ENCODE measurements around the gene CTTNBP2. TPM values are rescaled to one million over a fixed set of nuclear protein-coding genes. Genes with fewer than 3 reads are reported as not detected.

Gene CTTNBP2
- polyA plus RNA-seq, 3 donors from 2014 or later = not detected

GRCh38 chr7:117689406-117689805 lies 183.8 kb downstream of the CTTNBP2 start:
- no peaks in the 10 kb centered on the region for H3K36me3 Mint-ChIP-seq
- peaks cover 3 to 21% (median 6%) of the 10 kb centered on the region in 6 donors for H3K9me3 Mint-ChIP-seq
- DNase-seq = no peak
- no peak overlapping the region for H3K4me3 Mint-ChIP-seq
- no peak overlapping the region for H3K27ac Mint-ChIP-seq
- no peaks in the 10 kb centered on the region for H3K4me1 Mint-ChIP-seq
- H3K27me3 Mint-ChIP-seq (ENCODE audit: low read depth in 3 of 3) = peaks cover 0 to 2% (median 0%) of the 10 kb centered on the region in 3 donors

GRCh38 chr7:117688126-117688525 lies 185.1 kb downstream of the CTTNBP2 start:
- Mint-ChIP-seq H3K36me3 (no peaks in the 10 kb centered on the region), H3K4me1 (no peaks in the 10 kb centered on the region), H3K9me3 (peaks cover 2 to 21% (median 5%) of the 10 kb centered on the region in 6 donors), H3K27ac (no peak overlapping the region), H3K27me3 (ENCODE audit: low read depth in 3 of 3) (no peaks in the 10 kb centered on the region), H3K4me3 (no peak overlapping the region)
- no peak for DNase-seq

GRCh38 chr7:117686311-117686935 lies 186.8 kb downstream of the CTTNBP2 start:
- no peak for DNase-seq
- Mint-ChIP-seq H3K9me3 (peaks cover 2 to 16% (median 5%) of the 10 kb centered on the region in 6 donors), H3K4me3 (no peak overlapping the region), H3K27ac (no peak overlapping the region), H3K27me3 (ENCODE audit: low read depth in 3 of 3) (no peaks in the 10 kb centered on the region), H3K4me1 (no peaks in the 10 kb centered on the region), H3K36me3 (no peaks in the 10 kb centered on the region)

GRCh38 chr7:117685795-117686194 lies 187.4 kb downstream of the CTTNBP2 start:
- no peak for DNase-seq
- Mint-ChIP-seq H3K9me3 (peaks cover 2 to 16% (median 5%) of the 10 kb centered on the region in 6 donors), H3K27me3 (ENCODE audit: low read depth in 3 of 3) (no peaks in the 10 kb centered on the region), H3K4me3 (no peak overlapping the region), H3K4me1 (no peaks in the 10 kb centered on the region), H3K36me3 (no peaks in the 10 kb centered on the region), H3K27ac (no peak overlapping the region)

GRCh38 chr7:117683430-117684175 lies 189.6 kb downstream of the CTTNBP2 start:
- no peaks in the 10 kb centered on the region for H3K4me1 Mint-ChIP-seq
- H3K27ac Mint-ChIP-seq = no peak overlapping the region
- H3K36me3 Mint-ChIP-seq = no peaks in the 10 kb centered on the region

GRCh38 chr7:117682681-117683385 lies 190.4 kb downstream of the CTTNBP2 start:
- H3K27ac Mint-ChIP-seq = no peak overlapping the region
- H3K36me3 Mint-ChIP-seq = no peaks in the 10 kb centered on the region
- no peaks in the 10 kb centered on the region for H3K27me3 Mint-ChIP-seq (ENCODE audit: low read depth in 3 of 3)
- H3K4me1 Mint-ChIP-seq = no peaks in the 10 kb centered on the region
- H3K9me3 Mint-ChIP-seq = peaks cover 0 to 2% (median under 1%) of the 10 kb centered on the region in 6 donors
- DNase-seq = no peak
- no peak overlapping the region for H3K4me3 Mint-ChIP-seq

More at GRCh38 chr7:117683430-117684175, 189.6 kb downstream of the CTTNBP2 start:
- DNase-seq = no peak
- H3K27me3 Mint-ChIP-seq (ENCODE audit: low read depth in 3 of 3) = no peaks in the 10 kb centered on the region
- peaks cover 0 to 4% (median 2%) of the 10 kb centered on the region in 6 donors for H3K9me3 Mint-ChIP-seq
- no peak overlapping the region for H3K4me3 Mint-ChIP-seq

GRCh38 chr7:117679120-117679519 lies 194.1 kb downstream of the CTTNBP2 start:
- H3K27ac Mint-ChIP-seq = no peak overlapping the region
- H3K4me3 Mint-ChIP-seq = no peak overlapping the region
- no peaks in the 10 kb centered on the region for H3K4me1 Mint-ChIP-seq
- H3K9me3 Mint-ChIP-seq = peaks cover 0 to 2% (median 0%) of the 10 kb centered on the region in 6 donors
- DNase-seq = no peak
- H3K27me3 Mint-ChIP-seq (ENCODE audit: low read depth in 3 of 3) = peaks cover 0 to 2% (median 0%) of the 10 kb centered on the region in 3 donors
- no peaks in the 10 kb centered on the region for H3K36me3 Mint-ChIP-seq

GRCh38 chr7:117675497-117676435 lies 197.5 kb downstream of the CTTNBP2 start:
- DNase-seq = no peak
- Mint-ChIP-seq H3K9me3 (peaks cover 0 to 3% (median 0%) of the 10 kb centered on the region in 6 donors), H3K36me3 (no peaks in the 10 kb centered on the region), H3K27me3 (ENCODE audit: low read depth in 3 of 3) (peaks cover 0 to 2% (median 0%) of the 10 kb centered on the region in 3 donors), H3K4me3 (no peak overlapping the region), H3K4me1 (no peaks in the 10 kb centered on the region), H3K27ac (no peak overlapping the region)

GRCh38 chr7:117674617-117675016 lies 198.6 kb downstream of the CTTNBP2 start:
- no peak for DNase-seq
- Mint-ChIP-seq H3K4me3 (no peak overlapping the region), H3K4me1 (no peaks in the 10 kb centered on the region), H3K36me3 (no peaks in the 10 kb centered on the region), H3K27me3 (ENCODE audit: low read depth in 3 of 3) (peaks cover 0 to 2% (median 0%) of the 10 kb centered on the region in 3 donors), H3K9me3 (peaks cover 0 to 3% (median 0%) of the 10 kb centered on the region in 6 donors), H3K27ac (no peak overlapping the region)

- DNase-seq = no peak
- peaks cover 0 to 2% (median 0%) of the 10 kb centered on the region in 3 donors for H3K27me3 Mint-ChIP-seq (ENCODE audit: low read depth in 3 of 3)
- no peak overlapping the region for H3K4me3 Mint-ChIP-seq
- H3K4me1 Mint-ChIP-seq = no peaks in the 10 kb centered on the region
- H3K27ac Mint-ChIP-seq = no peak overlapping the region
- no peaks in the 10 kb centered on the region for H3K36me3 Mint-ChIP-seq
- H3K9me3 Mint-ChIP-seq = peaks cover 0 to 3% (median 0%) of the 10 kb centered on the region in 6 donors
These were observed 199.4 kb downstream of the CTTNBP2 start for GRCh38 chr7:117673839-117674238.

GRCh38 chr7:117673367-117673766 lies 199.9 kb downstream of the CTTNBP2 start:
- Mint-ChIP-seq H3K27ac (no peak overlapping the region), H3K4me3 (no peak overlapping the region), H3K36me3 (no peaks in the 10 kb centered on the region), H3K27me3 (ENCODE audit: low read depth in 3 of 3) (peaks cover 0 to 2% (median 0%) of the 10 kb centered on the region in 3 donors), H3K4me1 (no peaks in the 10 kb centered on the region), H3K9me3 (peaks cover 0 to 3% (median 0%) of the 10 kb centered on the region in 6 donors)
- no peak for DNase-seq

- no peaks in the 10 kb centered on the region for H3K36me3 Mint-ChIP-seq
- peaks cover 0 to 2% (median 0%) of the 10 kb centered on the region in 3 donors for H3K27me3 Mint-ChIP-seq (ENCODE audit: low read depth in 3 of 3)
- no peaks in the 10 kb centered on the region for H3K4me1 Mint-ChIP-seq
- H3K27ac Mint-ChIP-seq = no peak overlapping the region
- no peak overlapping the region for H3K4me3 Mint-ChIP-seq
- DNase-seq = no peak
- peaks cover 0 to 3% (median 0%) of the 10 kb centered on the region in 6 donors for H3K9me3 Mint-ChIP-seq
These were observed 200.8 kb downstream of the CTTNBP2 start for GRCh38 chr7:117672453-117672852.

- Mint-ChIP-seq H3K27ac (no peak overlapping the region), H3K36me3 (no peaks in the 10 kb centered on the region), H3K4me1 (no peaks in the 10 kb centered on the region), H3K27me3 (ENCODE audit: low read depth in 3 of 3) (peaks cover 0 to 1% (median 0%) of the 10 kb centered on the region in 3 donors), H3K4me3 (no peak overlapping the region), H3K9me3 (peaks cover 0 to 3% (median under 1%) of the 10 kb centered on the region in 6 donors)
- DNase-seq = no peak
These were observed 203.4 kb downstream of the CTTNBP2 start for GRCh38 chr7:117669818-117670217.
